Breast epithelium (tissue), 3 donors: ENCODE results near the gene SLC7A9.

ENCODE experiments used
- POLR2A ChIP-seq: fragments of 450-650 bp; IDR thresholded peaks from one replicate; pipeline ENCODE4 v1.6.1; 2016; ENCODE audit warnings: antibody characterized with exemption, mild to moderate bottlenecking, moderate library complexity
- POLR2AphosphoS5 ChIP-seq, 3 donors: sonication (generic); formaldehyde crosslinking; IDR thresholded peaks; one replicate each; pipeline ENCODE4 v1.6.1; 2017; ENCODE audit warnings: antibody characterized with exemption in 3 of 3
- TF ChIP-seq, protein P1 (sequence below), 3 donors: fragments of 450-650 bp; IDR thresholded peaks; one replicate each; pipeline ENCODE4 v1.5.1; 2016 to 2017; ENCODE audit warnings: antibody characterized with exemption in 3 of 3, mild to moderate bottlenecking in 3 of 3, moderate library complexity in 3 of 3

DNA sequence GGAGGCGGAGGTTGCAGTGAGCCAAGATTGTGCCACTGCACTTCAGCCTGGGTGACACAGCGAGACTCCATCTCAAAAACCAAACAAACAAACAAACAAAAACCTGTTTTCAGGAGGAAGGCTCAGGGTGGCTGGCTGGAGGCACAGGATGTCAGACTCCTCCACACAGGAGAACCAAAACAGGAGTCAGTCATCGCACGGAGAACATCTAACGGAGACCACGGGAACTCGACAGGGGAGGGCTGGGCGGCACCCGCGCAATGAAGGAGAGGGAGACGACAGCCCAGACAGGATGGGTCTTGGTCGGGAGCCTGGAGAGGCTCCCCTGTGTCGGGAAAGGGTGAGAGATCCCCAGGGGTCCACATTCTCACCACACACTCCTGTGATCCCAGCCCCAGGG, 20.8 kb upstream of the SLC7A9 start:
- TF ChIP-seq, protein P1, sequence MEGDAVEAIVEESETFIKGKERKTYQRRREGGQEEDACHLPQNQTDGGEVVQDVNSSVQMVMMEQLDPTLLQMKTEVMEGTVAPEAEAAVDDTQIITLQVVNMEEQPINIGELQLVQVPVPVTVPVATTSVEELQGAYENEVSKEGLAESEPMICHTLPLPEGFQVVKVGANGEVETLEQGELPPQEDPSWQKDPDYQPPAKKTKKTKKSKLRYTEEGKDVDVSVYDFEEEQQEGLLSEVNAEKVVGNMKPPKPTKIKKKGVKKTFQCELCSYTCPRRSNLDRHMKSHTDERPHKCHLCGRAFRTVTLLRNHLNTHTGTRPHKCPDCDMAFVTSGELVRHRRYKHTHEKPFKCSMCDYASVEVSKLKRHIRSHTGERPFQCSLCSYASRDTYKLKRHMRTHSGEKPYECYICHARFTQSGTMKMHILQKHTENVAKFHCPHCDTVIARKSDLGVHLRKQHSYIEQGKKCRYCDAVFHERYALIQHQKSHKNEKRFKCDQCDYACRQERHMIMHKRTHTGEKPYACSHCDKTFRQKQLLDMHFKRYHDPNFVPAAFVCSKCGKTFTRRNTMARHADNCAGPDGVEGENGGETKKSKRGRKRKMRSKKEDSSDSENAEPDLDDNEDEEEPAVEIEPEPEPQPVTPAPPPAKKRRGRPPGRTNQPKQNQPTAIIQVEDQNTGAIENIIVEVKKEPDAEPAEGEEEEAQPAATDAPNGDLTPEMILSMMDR (IDR thresholded peaks at IDR 0.05): no peak
- TF ChIP-seq POLR2AphosphoS5 (IDR thresholded peaks at IDR 0.05) (no peak), POLR2A (no peak)
